GM21529 (cell line): Measurements from ENCODE around the gene GSTT2B.
"Not testable (repeated sequence)": the region's sequence is repeated elsewhere in the genome, so short reads cannot be mapped to it uniquely, and the experiment has no call there.

ENCODE experiments used
- ATAC-seq: cut with Tn5 transposase; IDR thresholded peaks from one replicate; pipeline ENCODE4 v1.9.1; 2021; ENCODE audit not compliant: unreplicated experiment

Gene GSTT2B, protein sequence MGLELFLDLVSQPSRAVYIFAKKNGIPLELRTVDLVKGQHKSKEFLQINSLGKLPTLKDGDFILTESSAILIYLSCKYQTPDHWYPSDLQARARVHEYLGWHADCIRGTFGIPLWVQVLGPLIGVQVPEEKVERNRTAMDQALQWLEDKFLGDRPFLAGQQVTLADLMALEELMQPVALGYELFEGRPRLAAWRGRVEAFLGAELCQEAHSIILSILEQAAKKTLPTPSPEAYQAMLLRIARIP

DNA sequence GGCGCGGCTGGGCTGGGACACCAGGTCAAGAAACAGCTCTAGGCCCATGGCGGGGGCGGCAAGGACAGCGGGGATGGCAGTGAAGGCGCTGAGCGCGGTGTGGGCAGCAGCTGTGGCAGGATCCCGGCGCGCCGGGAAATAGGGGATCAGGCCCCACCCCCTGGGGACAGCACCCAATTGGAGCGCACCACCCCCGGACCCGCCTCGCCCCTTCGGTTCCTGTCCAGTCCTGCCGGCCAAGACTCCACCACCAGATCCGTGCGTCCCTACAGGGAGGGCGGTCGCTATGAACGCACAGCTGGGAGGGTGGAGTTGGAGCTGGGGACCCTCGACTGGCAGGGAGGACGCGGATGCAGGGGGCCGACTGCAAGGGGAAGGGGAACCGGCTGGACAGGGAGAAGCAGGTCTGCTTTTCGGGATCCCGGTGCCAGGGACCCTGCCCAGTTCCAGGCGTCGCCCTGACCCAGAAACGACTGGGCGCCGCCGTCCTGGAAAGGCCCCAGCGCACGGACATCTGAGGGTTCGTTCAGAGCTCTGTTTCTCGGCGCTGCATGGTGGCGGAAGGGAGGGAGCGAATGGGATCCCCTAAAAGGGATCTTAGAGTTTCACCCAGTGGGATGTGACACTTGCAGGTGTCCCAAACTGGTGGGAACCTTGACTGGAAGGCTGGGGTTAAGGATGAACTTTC is at the start of gene GSTT2B:
Gene GSTT2B (minus strand): TSS at position 112 of the 688 bp plus-strand sequence. CDS start 64 bp downstream, at position 48.
- not testable (repeated sequence) for ATAC-seq

DNA sequence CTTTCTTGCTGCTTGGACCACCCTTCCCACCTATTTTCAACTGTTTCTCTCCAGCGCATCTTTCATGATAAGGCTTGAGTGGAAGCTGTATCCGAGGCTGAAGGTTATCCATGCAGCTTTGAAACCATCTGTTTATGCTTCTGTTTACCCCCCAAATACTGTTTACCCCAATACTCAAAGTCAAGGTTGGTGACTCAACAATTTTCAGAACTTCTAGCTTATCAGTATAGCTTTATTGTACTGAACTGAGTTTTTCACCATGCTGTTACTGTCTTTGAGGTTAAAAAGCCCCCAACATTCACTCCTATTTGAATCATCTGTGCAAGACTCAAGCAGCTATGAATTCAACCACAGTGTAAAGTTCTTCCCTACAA is 49.0 kb upstream of the GSTT2B start:
- no peak for ATAC-seq

DNA sequence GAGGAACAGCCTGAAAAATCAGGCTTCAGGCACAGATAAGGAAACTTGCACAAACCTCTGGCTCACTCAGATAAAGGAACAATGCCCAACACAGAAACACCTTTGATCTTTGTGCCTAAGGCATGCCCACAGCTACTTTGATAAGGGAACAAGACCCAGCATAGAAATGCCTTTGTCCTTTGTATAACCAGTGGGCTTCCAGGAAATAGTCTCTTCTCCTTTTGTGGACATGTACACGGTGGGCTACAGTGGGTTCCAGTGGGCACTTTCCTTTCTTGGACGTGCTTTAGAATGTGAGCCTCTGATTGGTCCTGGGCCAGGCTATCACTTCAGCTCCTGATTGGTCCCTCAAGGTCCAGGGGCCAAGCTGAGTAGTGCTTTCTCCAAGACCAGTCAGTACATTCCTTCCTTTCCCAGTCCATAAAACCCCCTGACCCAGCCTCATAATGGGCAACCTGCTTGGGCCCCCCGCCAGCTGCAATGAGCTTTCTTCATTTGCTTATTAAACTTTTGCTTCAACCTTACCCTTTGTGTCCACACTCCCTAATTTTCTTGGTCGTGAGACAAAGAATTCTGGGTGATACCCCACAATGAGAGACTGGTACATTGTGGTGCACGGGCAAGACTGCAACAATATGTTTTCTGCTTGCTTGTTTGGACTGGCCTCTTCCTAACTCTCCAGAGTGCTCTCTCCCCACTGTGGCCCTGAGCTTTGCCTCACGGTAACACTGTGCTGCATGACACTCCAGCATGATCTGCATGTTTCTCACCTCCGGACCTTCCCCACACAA is 48.4 kb upstream of the GSTT2B start:
- no peak for ATAC-seq

DNA sequence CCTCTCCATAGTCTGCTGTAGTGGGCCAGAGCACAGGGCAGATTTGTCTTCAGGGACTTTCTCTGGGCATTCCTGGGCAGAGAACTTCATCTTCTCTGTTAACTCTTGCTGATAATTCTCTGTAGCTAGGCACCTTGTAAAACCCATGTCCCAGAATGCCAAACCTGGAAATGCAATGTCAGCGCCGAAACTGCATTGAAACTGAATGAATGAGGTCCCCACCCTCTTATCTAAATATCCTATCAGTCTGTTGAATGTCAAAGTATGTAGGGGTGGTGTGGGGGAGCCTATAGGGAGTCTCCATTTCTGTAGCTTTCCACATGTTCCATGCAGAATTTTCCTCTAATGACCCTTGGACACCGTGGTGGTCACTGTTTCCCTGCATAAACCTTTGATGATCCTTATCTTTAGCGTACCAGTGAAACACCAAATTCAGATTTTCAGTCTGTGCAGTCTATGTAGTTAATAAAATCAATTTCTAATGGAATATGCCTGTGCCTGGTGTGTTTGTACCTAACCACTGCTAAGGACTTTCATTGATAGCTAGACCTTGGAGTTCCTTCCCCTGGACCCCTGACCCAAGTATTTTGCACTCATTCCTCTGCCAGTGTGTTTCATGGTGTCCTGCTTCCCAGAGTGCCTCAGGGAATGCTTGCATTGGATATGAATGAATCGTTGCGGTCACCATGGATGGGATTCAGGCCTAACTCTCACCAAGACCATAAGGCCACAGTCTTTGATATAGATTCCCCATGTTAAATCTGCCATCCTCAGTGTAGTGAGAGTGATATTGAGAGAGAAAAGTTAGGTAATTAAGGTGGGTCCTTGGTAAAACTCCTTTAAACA is 47.6 kb upstream of the GSTT2B start:
- no peak for ATAC-seq

DNA sequence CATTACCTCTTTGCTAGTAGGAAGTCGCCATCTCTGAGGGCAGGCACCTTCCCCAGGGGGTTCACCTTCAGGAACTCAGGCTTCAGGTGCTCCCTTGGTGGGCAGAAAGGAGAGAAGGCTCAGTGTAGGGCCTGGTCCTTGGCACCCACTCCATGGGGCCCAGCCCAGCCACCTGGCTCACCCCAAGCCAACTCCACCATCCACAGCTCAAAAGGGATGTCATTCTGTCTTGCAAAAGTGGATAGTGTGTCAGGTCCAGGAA is 47.0 kb upstream of the GSTT2B start:
- no peak for ATAC-seq

DNA sequence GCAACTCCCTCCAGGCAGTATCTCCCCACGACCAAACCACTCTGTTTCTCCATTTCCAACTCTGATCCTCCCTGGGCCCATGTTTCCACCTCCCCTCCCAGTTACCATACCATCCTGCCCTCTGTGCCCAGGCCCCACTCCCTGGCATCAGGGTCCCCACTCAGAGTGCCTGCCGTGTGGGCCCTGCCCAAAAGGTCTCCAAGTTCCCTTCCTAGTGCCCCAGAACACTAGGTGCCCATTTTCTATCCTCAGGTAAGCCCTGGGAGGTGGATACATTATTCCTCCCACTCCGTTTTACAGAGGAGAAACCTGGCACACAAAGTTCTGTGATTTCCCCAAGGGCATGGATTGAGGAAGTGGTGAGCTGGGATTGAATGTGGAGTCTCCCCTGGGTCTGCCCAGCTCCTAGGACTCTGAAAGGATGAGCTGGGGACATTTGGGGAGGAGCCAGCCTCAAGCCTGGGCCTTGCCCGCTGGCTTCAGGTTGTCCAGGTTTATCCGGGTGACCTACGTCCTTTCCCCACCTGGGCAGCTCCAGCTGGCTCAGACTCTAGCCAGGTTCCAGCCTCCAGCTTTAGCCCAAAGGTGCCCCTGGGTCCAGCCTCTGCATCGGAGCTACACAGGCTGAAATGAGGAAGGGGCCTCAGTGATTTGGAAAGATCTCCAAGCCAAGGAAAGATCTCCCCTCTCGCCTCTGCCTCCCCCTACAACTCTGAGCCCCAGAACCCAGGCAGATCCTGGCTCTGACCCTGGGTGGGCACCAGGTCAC is 46.4 kb upstream of the GSTT2B start:
- ATAC-seq = no peak

DNA sequence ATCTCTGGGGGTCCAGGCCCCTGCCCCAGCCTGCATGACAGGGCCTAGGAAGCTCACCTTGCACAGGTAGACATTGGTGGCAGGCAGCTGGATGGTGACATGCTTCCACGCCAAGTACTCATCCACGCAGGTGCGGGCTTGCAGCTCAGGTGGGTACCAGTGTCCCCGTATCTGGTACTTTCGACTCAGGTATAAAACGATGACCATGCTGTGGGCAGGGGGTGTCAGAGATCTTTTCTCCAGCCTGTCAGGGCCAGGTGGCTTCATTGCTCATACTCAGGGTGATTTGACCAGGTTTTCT is 45.9 kb upstream of the GSTT2B start:
- ATAC-seq = no peak

DNA sequence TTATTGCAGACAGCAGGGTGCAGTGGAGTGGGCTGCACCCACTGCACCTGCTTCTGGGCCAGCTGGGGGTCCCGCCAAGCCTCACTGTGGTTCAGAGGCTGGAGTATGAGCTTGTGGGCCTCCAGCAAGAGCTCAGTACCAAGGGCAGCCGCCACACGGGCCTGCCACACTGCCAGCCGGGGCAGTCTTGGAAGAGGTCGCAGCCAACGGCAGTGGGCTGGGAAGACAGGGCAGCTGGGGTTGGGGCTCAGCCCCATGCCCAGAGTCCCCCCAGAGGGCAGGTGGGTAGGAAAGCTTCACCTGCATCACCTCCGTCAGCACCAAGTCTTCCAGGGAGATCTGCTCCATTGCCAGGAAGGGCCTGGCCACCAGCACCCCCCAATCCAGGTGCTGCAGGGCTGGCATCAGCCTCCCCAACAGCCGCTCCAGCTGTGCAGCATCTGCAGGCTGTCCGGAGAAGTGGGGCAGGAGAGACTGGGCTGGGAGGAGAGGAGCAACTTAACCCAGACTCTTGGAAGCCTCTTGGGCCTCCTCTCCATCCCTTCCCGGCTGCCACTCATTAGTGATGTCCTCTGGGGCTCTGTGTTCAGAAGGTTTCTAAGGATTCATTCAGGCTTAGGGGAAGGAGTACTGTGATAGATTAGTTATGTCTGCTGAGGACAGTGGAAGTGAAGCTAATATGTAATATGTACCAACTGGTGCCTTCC is 45.4 kb upstream of the GSTT2B start:
- no peak for ATAC-seq

DNA sequence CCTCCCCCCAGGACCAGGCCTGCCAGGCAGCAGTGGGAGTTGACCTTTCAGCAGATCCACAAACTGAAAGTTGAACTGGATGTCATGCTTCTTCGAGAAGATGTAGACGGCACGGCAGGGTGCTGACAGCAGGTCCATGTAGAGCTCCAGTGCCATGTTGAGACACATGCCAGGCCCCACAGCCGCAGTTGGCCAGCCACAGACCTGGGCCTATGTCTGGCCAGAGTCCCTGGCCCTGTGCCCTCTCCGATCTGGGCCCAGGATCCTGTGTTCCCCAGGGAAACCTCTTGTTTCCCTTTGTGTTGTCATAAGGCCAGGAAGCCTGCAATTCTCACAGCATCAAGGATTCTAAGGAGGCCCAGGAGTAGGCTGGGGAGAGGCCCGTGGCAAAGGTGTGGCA is 44.2 kb upstream of the GSTT2B start, which contains the start of gene GSTT4:
Gene GSTT4 (minus strand): TSS at position 253 of the 400 bp plus-strand sequence. CDS start 97 bp downstream, at position 156.
- no peak for ATAC-seq

DNA sequence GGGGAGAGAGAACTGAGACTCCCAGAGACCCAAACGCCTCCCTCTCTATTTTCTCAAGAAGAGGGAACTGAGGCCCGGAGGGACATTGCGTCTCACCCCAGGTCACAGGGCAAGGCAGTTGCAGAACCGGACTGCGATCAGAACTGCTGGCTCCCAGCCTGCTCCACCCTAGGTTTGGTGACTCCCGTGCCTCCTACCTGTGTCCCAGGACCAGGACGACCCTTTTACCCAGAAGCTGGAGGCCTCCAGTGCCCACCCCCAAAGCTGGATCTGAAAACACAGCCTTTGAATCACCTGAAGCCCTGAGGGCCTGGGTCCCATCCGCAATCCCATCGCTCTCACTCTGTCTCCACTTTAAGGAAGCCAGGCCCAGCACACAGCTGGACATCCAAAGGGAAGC is 42.9 kb upstream of the GSTT2B start:
- no peak for ATAC-seq

DNA sequence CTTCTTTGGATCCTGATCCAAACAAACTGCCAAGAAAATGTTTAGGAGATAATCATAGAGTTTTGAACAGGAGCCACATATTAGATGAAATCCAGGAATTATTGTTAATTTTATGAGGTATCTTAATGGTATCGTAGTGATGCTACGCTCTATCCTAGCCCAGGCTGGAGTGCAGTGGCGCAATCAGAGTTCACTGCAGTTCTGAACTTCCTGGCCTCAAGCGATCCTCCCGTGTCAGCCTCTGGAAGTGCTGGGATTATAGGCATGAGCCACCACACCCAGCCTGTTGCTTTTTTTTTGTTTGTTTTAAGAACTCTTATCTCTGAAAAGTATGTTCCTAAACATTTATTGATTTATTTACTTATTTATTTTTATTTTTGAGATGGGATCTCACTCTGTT is 41.9 kb upstream of the GSTT2B start:
- no peak for ATAC-seq

DNA sequence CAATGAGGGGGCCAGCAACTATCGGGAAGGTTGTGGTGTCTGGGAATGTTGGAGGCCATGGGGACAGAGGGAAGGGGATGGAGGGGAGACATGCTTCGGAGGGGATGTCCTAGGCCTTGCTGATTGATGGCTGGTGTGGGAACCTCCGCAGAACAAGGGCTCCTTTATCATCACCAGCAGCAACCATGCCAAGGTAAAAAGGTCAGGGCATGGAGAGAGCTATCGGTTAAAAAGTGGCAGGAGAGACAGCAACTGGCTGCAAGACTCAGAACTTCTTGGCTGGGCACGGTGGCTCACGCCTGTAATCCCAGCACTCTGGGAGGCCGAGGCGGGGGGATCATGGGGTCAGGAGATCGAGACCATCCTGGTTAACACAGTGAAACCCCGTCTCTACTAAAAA is 41.3 kb upstream of the GSTT2B start:
- ATAC-seq = no peak

DNA sequence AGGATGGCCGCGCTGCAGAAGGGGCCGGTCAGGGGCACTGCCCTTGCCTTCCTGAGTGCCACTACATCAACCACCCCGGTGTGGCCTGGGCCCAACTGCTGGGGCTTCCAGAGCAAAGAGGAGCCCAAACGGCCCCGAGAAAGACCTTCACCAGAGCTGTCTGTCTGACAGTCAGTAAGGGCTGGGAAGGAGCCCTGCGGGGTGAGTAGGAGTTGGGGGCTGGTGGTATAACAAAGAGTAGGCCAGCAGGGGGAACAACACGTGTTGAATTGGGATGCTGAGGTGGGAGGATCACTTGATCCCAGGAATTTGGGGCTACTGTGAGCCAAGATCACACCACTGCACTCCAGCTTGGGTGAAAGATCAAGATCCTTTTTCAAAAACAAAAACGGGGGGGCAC is 40.3 kb upstream of the GSTT2B start:
- no peak for ATAC-seq

DNA sequence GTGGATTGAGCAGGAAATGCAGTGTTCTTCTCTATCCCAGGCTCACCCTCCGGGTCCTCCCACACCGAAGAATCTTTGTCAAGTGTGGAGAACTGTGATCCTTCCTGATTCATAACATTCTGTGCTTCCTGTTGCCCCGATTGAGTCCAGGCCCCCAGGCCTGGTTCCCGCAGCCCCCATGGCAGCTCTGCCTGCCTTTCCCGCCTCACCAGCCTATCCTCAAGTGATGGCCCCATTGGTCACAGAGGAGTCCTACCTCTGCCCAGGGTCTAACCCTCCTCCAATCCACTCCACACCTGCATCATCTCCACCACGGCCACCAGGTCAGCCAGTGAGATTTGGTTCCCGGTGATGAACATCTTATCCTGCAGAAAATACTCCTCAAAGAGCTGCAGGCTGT is 38.8 kb upstream of the GSTT2B start:
- not testable (repeated sequence) for ATAC-seq

DNA sequence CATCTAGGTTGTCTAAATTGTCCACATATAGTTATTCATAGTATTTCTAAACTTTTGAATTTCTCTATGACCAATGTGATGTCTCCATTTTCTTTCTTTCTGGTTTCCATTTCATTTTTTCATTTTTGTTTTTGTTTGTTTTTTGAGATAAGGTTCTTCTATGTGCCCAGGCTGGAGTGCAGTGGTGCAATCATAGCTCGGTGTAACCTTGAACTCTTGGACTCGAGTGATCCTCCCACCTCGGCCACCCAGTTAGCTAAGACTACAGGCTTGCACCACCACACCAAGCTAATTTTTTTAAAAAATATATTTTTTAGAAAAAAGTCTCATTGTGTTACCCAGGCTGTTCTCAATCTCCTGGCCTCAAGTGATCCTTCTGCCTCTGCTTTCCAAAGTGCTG is 36.1 kb upstream of the GSTT2B start:
- ATAC-seq = no peak

DNA sequence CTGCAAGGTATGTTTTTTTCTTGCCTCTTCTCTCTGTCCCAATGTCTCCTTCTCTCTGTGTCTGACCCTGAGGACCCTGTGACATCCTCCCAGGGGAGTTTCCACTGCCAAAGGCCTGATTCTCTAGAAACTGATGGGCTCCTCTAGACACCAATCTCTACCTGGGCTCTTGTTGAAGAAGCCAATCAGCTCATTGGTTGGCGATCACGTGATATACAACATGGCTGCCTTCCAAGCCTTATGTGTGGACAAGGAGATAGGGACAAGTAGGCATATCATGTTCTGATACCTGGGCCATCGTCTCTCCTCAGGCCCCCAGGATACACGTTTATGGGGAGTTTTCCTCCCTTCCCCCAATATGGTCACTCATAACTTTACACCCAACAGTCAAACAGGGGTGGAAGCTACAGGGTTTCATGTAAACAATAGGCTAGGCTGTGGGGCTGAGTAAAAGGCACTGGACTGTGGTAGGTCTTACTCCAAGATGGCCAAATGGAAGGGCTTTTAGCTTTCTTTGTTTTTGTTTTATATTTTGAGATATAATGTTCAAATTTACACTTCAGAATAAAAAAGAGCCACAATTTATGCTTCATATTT is 32.7 kb upstream of the GSTT2B start:
- ATAC-seq = not testable (repeated sequence)

DNA sequence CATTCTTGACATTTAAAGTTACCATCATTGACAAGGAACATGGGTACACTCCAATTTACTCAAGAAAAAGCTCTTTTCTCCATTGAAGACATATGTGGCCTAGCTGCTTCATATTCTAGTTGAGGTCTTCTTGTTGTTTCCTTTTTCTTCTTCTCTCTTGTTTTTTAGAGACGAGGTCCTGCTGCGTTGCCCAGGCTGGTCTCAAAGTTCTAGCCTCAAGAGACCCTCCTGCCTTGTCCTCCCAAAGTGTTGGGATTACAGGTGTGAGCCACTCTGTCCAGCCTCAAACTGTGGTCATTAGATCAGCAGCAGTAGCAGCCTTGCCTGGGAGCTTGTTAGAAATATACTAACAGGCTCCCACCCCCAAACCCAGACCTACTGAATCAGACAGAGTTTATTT is 32.1 kb upstream of the GSTT2B start:
- ATAC-seq = not testable (repeated sequence)

DNA sequence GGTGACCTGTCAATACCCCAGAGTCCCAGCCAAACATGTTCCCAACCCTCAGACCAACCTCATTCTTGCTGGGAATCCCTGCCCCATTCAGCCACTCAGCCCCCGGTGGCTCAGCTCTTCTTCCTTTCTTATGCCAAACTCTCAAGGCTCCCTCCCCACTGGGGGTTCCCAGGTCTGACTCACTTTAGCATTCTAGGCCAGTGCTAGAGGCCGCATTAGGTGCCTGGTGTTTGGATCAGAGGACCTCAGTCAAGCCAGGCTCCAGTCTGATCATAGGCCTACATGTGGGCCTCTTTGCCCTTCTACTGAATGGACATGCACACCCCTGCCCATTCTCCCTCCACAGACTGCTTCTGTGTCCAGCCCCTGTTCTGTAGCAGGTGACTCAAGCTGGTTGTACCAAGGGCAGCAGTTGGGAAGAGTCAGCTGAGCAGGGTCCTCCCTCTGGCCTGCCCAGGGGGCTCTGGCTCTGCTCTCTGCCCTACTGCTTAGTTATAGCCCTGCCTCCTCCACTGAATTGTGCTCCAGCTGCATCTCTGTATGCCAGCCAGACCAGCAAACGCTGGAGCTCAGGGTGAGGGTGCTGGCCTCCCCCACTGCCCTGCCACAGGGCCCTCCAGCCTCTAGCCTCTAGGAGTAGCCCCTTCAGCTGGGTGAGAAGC is 28.7 kb upstream of the GSTT2B start:
- ATAC-seq = not testable (repeated sequence)

DNA sequence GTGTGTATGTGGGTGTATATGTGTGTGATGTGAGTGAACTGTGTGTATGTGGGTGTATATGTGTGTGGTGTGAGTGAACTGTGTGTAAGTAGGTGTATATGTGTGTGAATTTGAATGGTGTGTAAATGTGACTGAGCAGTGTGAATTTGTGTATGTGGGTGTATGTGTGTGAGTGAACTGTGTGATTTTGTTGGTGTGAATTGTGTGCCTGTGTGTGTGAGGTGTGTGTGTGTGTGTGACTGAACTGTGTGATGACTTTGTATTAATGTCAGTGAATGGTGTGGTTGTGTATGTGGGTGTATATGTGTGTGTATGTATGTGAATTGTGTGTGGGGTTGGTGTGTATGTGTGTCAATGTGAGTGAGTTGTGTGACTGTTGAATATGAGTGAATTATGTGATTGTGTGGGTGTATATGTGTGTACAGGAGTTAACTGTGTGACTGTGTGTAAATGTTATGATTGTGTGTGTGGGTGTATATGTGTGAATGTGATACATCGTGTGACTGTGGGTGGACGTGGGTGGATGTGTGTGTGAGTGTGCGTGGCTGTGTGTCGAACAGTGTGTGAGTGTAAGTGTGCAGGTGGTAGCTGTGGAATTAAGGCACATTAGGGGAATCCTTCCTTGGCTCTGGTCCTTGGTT is 25.7 kb upstream of the GSTT2B start:
- ATAC-seq = not testable (repeated sequence)
